Posterior cingulate gyrus (tissue), 11 donors: ENCODE results near the gene DHDH.

Experiments used
- DNase-seq, 10 donors: peaks; one replicate each; pipeline versions ENCODE4 v3.0.0 to v3.0.0-alpha.2; 2020 to 2021; ENCODE audit warnings: mixed read lengths in 3 of 10
- intact Hi-C: fragments of 100-400 bp; cut with DNase I; formaldehyde crosslinking; loops from one replicate; pipeline ENCODE4 v1.15.1; 2023

DHDH gene

GRCh38 chr19:48987323-48987722 is 53.8 kb downstream of the DHDH start:
- DNase-seq, result no peak
- intact Hi-C loops, result no loop called here

GRCh38 chr19:48988286-48988685 is 54.8 kb downstream of the DHDH start:
- intact Hi-C loops, result no loop called here
- no peak for DNase-seq

GRCh38 chr19:48988860-48989259 is 55.4 kb downstream of the DHDH start:
- no peak for DNase-seq
- intact Hi-C loops, result no loop called here

GRCh38 chr19:48989701-48990291 is 56.3 kb downstream of the DHDH start:
- intact Hi-C loops, result no loop called here
- no peak for DNase-seq

- intact Hi-C loops, result no loop called here
- DNase-seq, result no peak
These were observed 56.9 kb downstream of the DHDH start for GRCh38 chr19:48990400-48990799.

GRCh38 chr19:48991011-48991609 is 57.6 kb downstream of the DHDH start:
- no peak for DNase-seq
- intact Hi-C loops, result no loop called here

- DNase-seq, result peak in 3 of 10 donors; percentile 20 to 73 (median 42)
- intact Hi-C loops, result no loop called here
These were observed 58.5 kb downstream of the DHDH start for GRCh38 chr19:48991873-48992580.

GRCh38 chr19:48992581-48993174 is 59.2 kb downstream of the DHDH start:
- intact Hi-C loops, result no loop called here
- peak in 2 of 10 donors; percentile 84 to 86 for DNase-seq

- intact Hi-C loops, result no loop called here
- peak; percentile 97 to 100 (median 99) for DNase-seq
These were observed 59.9 kb downstream of the DHDH start, which contains the start of the genes GYS1 and RUVBL2 for GRCh38 chr19:48993175-48994034. Gene GYS1, minus strand, starts transcription at chr19:48993309. Its CDS starts 197 bp downstream, at chr19:48993112. Gene RUVBL2, plus strand, starts transcription at chr19:48993887. Its CDS starts 25 bp downstream, at chr19:48993912.

GRCh38 chr19:48994035-48994386 is 60.5 kb downstream of the DHDH start:
- intact Hi-C loops, result no loop called here
- no peak for DNase-seq
